ENCODE measurements around the gene S100Z. TPM values are rescaled to one million over a fixed set of nuclear protein-coding genes. Genes with fewer than 3 reads are reported as not detected.

The S100Z gene
- total and polyA plus RNA-seq, 9 of the 15 experiments (the other 6 are each of a cell fraction or from before 2014, with no cell fraction given) = 0.15 to 0.42 (median 0.20) TPM; not detected in 6

DNA sequence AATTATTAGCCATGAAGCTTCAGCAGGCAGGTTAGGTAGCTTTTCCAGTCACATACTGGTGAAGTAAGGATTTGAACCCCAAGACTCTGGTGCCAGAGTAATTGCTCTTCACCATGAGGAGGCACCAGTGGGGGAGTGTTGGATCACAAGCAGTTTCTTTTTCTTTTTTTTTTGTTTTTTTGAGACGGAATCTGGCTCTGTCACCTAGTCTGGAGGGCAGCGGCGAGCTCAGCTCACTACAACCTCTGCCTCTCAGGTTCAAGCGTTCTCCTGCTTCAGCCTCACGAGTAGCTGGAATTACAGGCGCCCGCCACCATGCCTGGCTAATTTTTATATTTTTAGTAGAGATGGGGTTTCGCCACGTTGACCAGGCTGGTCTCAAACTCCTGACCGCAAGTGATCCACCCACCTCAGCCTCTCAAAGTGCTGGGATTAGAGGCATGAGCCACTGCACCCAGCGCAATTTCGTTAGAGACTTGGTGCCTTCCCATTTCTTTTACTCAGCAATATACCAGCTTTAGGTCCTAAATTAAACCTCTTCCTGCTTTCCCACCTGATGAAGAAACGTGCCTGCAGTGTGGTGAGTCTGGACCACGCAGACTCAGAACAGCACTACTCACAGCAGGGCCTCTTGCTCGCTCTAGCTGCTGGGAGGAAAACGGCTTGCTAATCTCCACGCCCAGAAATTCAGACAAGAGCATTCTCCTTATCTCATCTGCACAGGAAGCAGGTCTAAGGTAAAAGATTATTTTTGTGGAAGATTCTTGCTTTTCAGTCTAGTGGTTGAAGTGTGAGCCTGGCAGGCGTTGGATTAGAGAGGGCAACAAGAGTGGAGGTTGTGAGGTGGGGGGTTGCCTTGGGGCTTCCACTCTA, at the start of gene S100Z (continued):
- TF ChIP-seq, protein P1, sequence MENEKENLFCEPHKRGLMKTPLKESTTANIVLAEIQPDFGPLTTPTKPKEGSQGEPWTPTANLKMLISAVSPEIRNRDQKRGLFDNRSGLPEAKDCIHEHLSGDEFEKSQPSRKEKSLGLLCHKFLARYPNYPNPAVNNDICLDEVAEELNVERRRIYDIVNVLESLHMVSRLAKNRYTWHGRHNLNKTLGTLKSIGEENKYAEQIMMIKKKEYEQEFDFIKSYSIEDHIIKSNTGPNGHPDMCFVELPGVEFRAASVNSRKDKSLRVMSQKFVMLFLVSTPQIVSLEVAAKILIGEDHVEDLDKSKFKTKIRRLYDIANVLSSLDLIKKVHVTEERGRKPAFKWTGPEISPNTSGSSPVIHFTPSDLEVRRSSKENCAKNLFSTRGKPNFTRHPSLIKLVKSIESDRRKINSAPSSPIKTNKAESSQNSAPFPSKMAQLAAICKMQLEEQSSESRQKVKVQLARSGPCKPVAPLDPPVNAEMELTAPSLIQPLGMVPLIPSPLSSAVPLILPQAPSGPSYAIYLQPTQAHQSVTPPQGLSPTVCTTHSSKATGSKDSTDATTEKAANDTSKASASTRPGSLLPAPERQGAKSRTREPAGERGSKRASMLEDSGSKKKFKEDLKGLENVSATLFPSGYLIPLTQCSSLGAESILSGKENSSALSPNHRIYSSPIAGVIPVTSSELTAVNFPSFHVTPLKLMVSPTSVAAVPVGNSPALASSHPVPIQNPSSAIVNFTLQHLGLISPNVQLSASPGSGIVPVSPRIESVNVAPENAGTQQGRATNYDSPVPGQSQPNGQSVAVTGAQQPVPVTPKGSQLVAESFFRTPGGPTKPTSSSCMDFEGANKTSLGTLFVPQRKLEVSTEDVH (IDR thresholded peaks at IDR 0.05; ENCODE audit: low read depth, partially characterized antibody) = no peak
- TF ChIP-seq ARID2 (IDR thresholded peaks at IDR 0.05) (no peak), SIX5 (IDR thresholded peaks at IDR 0.05; ENCODE audit: borderline replicate concordance in 1 of 2, insufficient read depth in 1 of 2, low read depth in 1 of 2, low read length in 2 of 2) (no peak), ZBTB7A (IDR thresholded peaks at IDR 0.05; ENCODE audit: borderline replicate concordance, control insufficient read depth, low read depth, low read length) (0 out of 2 replicates have a peak, but pooled peaks have one; percentile 35), ARNT (IDR thresholded peaks at IDR 0.05) (peak; percentile 18 to 69; a peak in 1 of 4 replicates), KLF16 (IDR thresholded peaks at IDR 0.05) (peak; percentile 96), NFXL1 (CRISPR knock-in tag; IDR thresholded peaks at IDR 0.05) (no peak), TAF15 (IDR thresholded peaks at IDR 0.05; ENCODE audit: low read depth, low read length) (no peak), NCOA6 (IDR thresholded peaks at IDR 0.05) (no peak), HMGN3 (IDR thresholded peaks at IDR 0.05; ENCODE audit: borderline replicate concordance, extremely low read depth, insufficient read length, low read depth, low read length) (peak; percentile 31), ZNF121 (CRISPR knock-in tag; conservative IDR thresholded peaks at IDR 0.05) (no peak), POLR3A (IDR thresholded peaks at IDR 0.05; ENCODE audit: borderline replicate concordance, extremely low read depth, insufficient read depth, insufficient read length) (no peak), TCF7 (IDR thresholded peaks at IDR 0.05; ENCODE audit: borderline replicate concordance) (no peak)
- TF ChIP-seq, protein P2, sequence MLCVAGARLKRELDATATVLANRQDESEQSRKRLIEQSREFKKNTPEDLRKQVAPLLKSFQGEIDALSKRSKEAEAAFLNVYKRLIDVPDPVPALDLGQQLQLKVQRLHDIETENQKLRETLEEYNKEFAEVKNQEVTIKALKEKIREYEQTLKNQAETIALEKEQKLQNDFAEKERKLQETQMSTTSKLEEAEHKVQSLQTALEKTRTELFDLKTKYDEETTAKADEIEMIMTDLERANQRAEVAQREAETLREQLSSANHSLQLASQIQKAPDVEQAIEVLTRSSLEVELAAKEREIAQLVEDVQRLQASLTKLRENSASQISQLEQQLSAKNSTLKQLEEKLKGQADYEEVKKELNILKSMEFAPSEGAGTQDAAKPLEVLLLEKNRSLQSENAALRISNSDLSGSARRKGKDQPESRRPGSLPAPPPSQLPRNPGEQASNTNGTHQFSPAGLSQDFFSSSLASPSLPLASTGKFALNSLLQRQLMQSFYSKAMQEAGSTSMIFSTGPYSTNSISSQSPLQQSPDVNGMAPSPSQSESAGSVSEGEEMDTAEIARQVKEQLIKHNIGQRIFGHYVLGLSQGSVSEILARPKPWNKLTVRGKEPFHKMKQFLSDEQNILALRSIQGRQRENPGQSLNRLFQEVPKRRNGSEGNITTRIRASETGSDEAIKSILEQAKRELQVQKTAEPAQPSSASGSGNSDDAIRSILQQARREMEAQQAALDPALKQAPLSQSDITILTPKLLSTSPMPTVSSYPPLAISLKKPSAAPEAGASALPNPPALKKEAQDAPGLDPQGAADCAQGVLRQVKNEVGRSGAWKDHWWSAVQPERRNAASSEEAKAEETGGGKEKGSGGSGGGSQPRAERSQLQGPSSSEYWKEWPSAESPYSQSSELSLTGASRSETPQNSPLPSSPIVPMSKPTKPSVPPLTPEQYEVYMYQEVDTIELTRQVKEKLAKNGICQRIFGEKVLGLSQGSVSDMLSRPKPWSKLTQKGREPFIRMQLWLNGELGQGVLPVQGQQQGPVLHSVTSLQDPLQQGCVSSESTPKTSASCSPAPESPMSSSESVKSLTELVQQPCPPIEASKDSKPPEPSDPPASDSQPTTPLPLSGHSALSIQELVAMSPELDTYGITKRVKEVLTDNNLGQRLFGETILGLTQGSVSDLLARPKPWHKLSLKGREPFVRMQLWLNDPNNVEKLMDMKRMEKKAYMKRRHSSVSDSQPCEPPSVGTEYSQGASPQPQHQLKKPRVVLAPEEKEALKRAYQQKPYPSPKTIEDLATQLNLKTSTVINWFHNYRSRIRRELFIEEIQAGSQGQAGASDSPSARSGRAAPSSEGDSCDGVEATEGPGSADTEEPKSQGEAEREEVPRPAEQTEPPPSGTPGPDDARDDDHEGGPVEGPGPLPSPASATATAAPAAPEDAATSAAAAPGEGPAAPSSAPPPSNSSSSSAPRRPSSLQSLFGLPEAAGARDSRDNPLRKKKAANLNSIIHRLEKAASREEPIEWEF (CRISPR knock-in tag; IDR thresholded peaks at IDR 0.05) = no peak
- TF ChIP-seq, protein P3, sequence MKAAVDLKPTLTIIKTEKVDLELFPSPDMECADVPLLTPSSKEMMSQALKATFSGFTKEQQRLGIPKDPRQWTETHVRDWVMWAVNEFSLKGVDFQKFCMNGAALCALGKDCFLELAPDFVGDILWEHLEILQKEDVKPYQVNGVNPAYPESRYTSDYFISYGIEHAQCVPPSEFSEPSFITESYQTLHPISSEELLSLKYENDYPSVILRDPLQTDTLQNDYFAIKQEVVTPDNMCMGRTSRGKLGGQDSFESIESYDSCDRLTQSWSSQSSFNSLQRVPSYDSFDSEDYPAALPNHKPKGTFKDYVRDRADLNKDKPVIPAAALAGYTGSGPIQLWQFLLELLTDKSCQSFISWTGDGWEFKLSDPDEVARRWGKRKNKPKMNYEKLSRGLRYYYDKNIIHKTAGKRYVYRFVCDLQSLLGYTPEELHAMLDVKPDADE (conservative IDR thresholded peaks at IDR 0.05; ENCODE audit: control insufficient read depth, low read depth, low read length) = peak; percentile 30; the same call in 1 of the 2 replicates
- TF ChIP-seq, protein P4, sequence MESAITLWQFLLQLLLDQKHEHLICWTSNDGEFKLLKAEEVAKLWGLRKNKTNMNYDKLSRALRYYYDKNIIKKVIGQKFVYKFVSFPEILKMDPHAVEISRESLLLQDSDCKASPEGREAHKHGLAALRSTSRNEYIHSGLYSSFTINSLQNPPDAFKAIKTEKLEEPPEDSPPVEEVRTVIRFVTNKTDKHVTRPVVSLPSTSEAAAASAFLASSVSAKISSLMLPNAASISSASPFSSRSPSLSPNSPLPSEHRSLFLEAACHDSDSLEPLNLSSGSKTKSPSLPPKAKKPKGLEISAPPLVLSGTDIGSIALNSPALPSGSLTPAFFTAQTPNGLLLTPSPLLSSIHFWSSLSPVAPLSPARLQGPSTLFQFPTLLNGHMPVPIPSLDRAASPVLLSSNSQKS (CRISPR knock-in tag; IDR thresholded peaks at IDR 0.05) = no peak
